Stimulated activated CD4-positive, alpha-beta T cell treated with anti-CD3 and anti-CD28 coated beads, Interleukin-1b, Interleukin-23, amount 100 ng/mL, for 4 hours (primary cell): Measurements from ENCODE around the gene CMTR1.

Source experiments
- DNase-seq, 2 donors: peaks; one replicate each; pipeline ENCODE4 v3.0.0-alpha.2; 2020; ENCODE audit warnings: low read depth in 2 of 2

CMTR1 gene

DNA sequence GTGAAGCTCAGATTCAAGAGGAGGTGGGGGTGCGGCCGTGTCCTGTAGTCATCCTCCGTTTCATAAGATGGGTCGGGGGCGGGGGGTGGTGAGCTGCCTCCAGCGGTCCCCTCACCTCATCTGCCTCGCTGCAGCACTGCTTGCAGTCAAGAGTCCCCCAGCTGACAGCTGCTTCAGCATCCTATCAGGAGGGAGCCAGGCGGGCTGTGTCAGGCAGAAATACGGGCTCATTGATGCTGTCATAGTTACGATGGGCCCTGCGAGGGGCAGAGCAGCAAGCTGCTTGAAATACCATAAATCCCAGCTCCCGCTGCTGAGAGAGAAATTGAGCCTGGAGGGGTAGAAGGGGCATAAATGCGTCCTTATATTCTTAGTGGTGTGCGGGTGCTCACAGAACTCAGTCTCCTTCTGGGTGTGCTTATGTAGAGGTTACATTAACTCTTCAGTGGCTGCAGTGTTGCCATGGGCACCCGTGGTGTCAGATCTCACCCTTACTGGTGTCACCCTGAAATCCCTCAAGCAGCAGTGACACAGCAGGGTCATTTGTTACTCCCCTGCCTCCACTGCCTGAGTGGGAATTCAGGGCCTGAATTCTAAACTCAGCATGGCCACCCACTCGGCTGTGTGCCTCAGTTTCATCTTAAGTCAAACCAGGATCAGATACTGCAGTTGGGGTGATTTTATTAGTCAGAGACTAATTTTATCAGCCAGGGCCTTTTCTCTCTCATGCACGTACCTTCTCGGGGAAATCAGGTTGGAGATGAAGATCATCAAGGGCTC lies 44.8 kb downstream of the CMTR1 start:
- no peak for DNase-seq

DNA sequence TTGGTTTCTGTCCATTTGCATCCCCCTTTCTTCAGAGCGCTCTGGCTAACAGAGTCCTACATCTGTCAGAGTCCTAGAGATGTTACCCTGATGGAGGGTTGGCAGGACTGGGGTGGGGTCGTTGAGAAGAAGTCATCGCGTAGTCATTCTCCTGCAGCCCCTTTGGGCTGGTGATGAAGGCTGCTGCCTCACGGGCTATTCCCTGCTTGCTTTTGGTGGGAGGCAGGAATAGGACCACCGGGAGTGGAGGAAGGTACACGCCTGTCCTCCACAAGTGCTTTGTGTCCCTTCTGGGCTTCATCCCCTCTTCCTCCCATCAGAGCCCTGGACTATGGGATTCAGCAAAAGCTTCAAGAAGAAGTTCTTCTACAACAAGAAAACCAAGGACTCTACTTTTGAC lies 45.8 kb downstream of the CMTR1 start:
- DNase-seq: no peak

DNA sequence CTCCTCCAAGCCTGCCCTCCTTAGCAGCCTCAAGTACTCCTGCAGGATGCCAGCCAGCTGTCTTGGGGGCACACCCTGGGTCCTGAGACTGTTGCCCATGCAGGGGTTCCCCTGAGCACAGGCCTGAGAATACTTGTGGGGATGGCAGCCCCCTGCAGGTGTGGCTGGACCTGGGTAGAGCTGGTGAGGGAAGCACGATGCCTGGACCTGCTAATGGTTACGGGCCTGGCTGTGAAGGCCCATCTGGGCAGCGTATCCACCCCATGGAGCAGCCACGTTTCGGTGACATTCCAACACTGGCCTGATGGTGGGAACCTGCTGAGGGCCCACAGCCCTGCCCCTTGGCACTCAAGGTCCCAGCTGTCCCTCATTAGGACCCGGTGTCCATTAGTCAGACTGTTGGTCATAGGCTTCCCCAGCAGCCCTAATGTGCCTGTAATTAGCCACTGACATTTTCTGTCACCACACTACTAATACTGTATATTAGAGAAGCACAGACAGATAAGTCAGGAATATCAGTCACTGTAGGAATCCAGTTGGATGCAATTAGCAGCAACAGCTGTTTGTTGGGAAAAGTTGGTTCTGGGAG lies 46.3 kb downstream of the CMTR1 start:
- DNase-seq: no peak

DNA sequence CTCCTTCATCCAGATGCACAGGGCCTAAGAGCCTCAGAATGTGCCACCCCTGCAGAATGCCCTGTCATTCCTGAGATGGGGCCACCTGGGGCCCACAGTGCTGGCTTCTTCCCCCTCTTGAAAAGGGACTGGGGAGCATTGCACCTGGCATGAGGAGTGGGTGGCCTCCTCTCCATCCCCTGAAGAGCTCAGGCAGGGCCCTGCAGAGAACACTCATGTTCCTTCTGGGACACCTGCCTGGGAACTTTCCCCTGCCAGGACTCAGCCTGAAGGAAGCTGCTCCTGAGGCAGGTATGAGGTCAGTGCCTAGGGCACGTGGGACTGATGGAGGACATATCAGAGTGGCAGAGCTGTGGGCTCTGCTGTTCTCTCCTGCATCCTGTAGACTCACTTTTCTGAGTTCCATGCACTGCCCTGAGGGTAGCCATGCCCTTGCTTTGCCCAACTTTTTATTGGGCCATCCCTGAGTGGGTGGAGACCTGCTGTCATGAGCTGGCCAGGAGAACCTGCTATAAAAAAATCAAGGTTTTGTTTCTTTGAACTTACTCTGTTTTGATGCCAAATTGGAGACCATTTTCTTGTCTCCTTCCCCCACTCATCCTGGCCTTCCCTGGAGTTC lies 47.2 kb downstream of the CMTR1 start:
- no peak for DNase-seq

DNA sequence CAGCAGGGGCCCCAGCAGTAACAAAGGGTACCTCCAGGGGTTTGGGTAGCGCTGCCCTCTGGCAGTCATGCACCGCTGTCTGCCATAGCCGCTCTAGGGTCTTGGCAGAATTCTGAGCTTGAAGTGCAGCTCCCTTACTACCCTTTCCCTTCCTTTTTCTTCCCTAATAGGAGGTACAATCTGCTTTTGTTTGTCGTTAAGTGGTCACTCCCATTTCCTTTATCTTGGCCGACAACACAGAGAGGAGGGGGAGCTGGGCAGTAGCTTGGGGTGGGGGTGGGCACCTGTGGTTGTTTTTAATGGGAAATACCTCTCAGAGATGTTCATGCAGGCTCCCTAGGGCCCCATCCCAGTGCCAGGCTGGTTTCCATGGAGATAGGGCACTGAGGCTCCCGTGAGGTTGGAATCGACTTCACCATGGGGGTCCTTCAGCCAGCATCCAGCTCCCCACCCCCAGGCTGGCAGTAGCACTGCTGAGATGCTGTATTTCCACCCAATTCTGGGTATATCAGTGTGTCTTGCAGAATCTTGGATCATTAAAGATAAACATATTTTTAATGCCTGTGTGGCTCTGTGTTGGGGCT lies 48.0 kb downstream of the CMTR1 start:
- no peak for DNase-seq

DNA sequence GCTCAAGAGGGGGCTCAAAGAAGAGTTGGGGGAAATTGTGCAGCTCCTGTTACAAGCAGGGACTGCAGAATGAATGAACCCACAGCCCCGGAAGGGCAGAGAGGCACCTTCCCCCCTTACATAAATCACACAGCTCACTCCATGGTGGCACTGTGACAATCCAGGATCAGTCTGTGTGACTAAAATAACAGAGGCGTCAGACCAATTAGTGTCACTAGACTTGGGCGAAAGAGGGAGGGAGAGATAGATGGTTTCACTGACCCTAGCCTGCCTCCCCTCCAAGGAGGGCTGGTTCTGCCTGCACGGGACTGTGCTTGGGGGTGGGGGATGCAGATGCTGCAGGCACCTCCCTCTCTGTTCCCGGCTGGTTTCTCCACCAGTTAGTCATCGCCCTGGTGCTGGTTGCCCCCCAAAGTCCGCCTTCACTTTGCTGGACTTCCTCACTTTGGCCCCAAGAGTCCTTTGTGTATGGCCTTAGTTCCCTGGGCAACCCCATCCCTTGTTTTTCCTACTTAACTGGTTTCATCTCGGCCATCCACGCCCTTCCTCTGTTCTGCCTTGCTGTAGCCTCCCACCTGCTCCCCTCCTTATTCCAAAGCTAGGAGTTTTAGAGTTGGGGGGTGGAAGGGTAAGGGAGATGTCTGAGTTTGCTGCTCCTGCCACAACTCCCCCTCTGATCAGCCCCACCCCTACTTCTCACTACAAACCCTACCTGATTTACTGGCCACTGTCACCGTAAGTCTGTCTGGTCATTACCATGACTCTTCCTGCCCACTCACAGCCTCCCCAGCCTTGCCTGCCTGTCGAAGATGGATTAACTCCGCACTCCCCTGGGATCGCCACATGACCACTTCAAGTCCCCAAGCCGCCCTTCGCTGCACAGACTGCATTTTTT lies 48.9 kb downstream of the CMTR1 start:
- DNase-seq: no peak

DNA sequence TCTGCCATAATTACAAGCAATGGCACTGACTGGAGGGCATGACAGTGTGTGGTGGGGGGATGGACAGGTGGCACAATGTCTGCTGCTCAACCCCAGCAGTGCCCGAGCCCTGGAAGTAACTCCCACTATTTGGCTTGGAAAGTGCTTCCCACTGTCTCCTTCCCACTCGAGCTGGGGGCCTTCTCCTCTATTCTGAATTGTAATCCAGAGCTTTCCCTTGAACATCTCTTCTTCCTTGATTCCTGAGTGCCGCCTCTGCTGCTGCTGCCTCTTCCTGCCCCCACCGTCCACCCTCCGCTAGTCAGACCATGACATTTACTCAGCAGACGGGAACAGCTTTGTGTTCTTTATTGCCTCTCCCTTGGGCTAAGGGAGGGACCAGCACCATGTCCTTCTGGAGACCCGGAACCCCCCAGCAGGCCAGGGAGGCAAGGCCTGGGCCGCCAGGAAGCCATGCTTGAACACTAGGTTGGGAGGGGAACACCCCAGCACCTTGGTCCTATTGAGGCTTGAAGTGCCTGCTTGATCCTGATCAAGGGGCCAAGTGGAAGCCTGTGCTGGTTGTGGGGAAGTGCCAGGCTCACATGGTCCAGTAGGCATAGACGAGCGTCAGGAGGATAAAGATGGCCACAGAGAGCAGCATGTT lies 49.7 kb downstream of the CMTR1 start:
- no peak for DNase-seq

DNA sequence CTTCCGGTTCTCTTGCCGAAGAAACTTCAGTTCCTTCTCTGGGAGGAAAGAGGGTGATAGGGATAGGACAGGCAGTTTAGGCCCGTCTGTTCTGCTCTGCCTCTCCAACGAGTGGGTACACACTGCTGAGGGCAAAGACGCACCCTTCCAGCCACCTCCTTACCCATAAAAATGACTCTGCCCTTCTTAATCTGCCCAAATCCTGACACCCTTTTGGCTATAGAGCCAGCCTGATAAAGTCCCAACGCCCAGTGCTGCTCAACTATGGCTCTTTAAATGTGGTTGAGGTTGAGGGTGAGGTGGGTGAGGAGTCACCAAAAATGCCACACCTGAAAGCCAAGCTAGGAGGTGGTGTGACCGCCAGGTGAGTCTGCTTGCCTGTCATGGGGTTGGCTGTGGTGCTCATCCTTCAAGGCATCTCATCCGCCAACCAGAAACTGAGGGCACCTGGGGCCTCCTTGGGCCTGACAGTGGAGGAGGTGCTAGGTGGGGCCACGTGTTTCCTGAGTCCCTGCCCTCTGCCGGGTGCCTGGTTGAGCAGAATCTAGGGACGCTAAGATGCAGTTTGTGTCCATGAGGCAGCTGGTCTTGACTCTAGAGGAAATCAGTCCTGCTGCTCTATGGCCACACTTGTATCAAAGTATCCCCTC lies 50.4 kb downstream of the CMTR1 start:
- DNase-seq: no peak

DNA sequence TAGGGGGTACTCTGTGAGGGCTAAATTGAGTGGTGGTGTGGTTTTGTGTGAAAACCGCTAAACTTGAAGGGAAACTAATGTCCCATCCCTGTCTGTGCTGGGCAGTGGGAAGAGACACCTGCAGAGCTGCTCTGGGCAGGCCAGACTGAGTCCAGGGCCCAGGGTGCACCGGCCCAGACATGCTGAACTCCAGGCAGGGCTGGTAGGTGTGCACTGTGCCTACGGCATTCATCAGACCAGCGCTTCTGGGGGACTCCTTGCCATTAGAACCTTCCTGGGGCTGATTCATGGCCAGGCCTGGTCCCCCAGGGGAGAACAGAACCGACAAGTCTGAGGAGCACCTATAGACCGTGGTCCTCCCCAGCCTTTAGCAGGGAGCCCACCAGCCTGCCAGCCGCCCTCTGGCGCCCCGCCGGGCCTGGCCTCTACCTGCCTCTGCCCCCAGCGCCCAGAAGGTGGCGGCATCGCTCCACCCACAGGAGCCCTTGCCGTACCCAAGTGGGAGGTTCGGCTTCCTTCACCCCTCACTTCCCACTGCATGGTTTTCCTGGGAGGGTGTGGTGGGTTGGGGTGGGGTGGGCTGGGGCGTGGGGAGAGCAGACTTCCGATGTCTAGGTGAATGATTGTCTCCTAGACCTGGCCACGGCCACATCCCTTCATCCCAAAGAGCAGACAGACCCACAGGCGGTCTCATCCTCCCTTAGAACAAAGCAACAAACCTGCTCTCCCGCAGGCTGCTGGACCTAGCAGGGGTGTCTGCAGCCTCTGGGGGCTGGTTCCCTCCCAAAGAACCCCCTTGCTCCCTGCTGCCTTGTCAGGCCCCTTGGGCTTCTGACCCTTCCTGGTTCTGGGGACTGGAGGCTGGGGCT lies 51.1 kb downstream of the CMTR1 start:
- DNase-seq: peak; percentile 71 to 72

DNA sequence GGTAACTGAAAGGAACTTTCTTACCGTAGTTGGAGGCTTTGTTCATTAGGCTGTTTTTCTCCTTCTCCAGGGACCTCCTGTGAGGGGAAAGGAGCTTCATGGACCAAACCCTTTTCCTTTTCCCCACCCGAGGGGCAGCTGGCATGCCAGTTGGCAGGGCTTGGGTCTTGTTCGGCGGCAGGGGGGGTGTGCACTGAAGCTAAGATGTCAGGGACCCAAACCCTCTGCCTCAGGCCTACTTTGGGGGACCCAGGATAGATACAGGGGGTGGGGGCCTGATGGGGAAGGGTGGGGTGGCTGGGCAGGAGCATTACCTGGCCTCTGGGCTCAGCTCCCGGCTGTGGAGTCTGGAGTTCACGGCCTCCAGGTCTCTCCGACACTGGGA lies 51.8 kb downstream of the CMTR1 start:
- no peak for DNase-seq

DNA sequence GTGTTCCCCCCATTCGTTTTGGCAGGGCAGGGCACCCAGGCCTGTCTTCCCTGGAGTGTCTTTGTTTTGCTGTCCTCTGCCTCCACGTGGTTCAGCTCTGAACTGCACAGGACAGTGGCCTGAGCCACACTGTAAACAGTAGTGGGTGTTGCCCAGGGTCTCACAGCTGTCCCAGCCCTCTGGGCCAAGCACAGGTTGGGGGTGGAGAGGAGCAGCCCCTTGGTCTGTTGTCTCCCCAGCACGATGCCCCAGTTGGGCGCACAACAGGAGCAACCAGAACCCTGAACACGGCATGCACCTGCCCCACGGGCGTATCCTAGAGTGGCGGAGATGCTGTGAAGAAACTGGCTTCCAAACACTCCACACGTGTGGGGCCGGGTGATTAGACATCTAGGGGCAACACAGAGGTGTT lies 52.3 kb downstream of the CMTR1 start:
- DNase-seq: no peak

DNA sequence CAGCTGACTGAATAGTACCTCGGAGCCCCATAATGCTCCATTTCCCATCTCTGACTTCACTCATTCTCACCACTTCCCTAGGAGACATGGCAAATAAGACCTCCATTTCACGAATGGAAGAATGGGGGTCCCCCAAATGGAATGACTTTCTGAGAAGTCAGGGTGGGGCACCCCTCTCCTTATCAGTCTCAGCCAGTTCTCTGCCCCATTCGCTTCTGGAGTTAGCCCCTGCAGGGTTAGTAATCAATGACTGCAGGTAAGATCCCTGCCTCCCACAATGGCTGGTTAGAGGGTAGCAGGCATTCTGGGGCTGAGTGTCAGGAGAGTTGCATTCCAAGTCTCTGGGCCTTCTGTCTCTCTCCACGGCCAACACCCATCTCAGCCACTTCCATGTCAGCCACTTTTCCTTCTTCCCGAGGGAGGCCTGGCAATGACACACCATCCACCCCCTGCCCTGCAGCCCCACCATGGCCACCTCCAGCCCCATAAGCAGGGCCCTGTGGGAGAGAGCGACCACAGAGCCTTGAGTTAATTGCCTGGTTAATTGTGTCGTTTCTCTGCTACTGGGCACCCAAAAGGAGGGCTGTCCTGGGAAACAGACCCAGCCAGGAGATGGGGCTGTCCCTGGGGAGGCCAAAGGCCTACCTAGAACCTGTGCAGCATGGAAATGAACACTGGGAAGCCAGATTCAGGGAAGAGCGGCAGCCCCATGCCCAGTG lies 53.3 kb downstream of the CMTR1 start:
- DNase-seq: no peak

DNA sequence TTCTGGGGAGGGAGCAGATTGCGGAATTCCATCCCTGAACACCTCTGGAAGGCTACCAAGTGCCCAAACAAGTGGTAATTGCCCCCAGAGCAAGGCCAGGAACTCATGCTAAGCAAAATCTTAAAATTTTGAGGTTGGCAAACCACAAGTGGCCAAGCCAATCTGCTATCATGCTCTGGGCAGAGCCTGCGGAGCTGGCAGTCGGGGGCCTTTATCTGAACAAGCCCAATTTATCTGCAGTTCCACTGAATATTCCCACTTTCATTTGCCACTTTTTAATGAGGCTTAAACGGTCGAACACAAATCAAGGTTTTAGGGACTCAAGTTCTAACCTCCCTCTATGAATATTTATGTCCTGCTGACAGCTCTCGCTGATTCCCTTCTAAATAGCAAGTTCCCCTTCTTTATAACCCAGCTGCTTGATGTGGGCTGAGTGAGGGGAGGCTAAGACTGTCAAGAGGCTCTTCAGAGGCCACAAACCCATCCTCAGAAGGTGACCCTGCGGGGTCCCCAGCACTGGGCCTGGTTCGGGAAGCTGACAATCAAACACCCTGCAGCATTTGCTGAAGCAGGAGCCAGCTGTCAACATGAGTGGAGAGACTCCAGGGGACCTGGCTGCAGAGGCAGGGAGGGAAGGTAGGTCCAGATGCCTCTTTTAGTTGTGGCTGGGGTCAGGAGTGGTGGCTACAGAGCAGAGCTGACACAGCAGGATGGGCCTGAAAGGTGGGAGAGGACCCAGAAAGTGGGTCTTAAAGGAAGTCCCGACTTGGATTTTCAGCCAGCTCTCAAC lies 54.8 kb downstream of the CMTR1 start:
- no peak for DNase-seq

DNA sequence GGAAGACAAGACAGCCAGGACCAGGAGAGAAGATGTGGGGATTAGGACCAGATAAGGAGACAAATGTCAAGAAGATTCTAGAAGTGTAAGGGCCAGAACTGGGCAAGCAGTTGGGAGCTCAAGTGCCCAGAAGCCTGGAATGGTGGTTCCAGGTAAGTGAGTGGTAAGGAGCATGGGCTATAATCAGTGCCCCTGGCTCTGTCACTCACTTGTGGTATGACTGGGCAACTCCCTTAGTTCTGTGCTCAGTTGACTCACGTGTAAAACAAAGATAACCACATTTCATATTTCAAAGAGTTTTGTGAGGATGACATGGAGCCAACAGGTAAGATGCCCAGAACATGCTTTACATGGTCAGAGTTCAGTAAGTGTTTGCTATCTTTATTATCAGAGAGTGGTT lies 55.5 kb downstream of the CMTR1 start:
- DNase-seq: no peak

DNA sequence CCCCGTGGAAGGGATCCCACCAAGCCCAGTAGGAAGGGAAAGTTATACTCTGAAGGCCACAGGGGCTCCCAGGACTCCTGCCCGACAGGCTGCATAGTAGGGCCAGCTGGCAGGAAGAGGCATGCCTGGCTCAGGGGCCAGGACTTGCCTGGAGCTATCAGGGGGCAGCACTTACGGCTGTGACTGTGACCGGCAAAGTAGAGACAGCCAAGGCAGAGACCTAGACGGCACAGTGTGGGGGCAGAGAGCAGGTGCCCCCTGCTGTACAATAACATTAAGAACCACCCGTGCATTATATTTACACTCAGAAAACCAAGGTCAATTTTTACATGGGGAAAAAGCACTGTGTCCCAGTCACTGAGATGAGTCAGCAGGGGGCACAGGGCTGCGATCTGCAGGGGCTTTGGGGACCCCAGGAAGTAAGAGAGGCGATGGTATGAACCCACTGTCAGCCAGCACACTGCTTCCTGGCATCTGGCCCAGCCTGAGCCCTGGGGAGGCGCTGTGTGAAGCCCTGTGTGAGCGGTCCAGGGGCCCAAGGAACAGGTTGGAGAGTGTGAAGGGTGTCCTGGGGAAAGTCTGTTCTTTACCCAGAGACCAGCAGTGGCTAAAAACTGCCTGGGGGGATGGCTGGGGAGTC lies 56.8 kb downstream of the CMTR1 start:
- DNase-seq: no peak

DNA sequence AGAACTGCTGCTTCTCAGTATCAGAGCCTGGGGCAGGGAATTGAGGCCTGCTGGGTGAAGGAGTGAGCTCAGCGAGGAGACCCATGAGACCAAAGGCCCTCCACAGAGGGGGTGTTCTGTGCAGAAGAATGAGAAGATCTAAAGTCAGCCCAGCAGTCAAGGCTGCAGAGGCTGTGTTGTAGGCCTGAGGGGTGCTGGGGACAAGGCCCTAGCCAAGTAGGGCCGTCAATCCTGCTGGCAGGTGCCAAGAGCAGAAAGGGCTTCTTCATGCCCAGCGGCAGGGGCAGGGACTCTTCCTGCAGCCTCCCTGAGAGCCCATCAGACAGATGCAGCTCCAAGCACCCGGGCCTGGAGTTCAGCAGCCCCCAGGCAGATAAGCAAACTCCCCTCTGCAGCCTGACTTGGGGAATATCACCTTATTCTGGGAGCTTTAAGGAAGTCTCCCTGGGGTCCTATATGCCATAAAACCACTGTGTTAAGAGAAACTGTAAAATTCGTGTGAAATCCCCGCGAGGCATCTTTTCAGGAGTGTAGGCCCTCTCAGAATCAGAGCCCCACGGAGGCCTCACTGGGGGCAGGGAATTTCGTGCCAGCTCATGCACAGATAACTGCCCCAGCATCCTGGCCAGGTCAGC lies 57.6 kb downstream of the CMTR1 start:
- no peak for DNase-seq

DNA sequence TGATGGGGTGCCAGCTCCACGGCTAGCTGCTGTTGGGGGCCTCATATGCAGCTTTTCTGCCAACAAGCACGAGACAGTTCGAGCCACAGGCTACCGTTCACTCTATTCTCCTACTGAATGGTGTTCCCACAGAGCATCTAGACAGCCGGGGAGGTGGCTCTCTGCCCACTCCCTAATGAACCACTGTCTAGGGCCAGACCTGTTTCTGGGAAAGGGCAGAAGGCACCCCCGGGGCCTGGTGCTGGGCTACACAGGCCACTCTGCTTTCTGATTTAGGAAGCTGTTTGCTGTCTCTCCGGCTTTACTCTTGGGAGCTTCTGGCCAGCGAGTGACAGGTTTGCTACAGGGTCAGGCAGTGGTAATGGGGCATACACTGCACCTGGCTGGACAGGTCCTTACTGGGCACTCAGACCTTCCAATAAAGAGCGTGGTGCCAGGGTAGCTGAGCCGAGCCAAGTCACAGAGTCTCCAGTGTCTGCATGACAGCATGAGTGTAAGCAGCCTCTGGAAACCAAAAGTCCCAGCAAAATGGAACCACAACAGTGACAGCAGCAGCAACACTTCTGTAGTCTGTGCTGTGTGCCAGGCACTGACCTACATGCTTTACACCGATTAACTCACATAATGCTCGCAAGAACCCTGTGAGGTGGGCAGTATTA lies 58.3 kb downstream of the CMTR1 start:
- DNase-seq: no peak
